Glomerular endothelial cell (primary cell): ENCODE results near the gene AP2B1. TPM values are rescaled to one million over a fixed set of nuclear protein-coding genes. Genes with fewer than 3 reads are reported as not detected.

ENCODE experiments used
- DNase-seq: peaks from one replicate; pipeline ENCODE4 v3.0.0-alpha.2; 2011; ENCODE audit warnings: low read depth, low spot score; ENCODE audit errors: extremely low read depth
- total RNA-seq: library from RNA; depleted of rRNA; stranded (reverse); fragments of >200 nt; gene quantifications from 2 replicates; pipeline ENCODE4 v1.2.3, GENCODE V29; 2015

AP2B1 gene
- total RNA-seq, 1 donor from 2014 or later: 203 TPM

DNA sequence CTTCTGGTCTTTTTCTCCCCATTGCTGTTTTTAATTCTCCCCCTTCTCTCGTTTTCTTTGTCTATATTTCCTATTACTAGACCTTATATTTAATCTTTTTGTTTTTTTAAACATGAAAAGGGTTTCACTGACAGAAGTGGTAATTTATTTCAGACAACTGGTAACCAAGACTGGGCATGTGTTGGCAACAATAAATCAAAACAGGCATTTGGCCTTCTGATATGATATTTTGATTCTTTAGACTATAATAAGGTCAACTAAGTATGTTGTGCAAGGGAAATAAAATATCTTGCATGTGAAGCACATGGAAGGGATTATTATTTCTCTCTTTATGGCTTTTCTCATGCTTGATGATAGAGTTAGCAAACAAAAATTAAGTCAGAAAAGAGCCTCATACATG, 34.6 kb downstream of the AP2B1 start:
- no peak for DNase-seq

DNA sequence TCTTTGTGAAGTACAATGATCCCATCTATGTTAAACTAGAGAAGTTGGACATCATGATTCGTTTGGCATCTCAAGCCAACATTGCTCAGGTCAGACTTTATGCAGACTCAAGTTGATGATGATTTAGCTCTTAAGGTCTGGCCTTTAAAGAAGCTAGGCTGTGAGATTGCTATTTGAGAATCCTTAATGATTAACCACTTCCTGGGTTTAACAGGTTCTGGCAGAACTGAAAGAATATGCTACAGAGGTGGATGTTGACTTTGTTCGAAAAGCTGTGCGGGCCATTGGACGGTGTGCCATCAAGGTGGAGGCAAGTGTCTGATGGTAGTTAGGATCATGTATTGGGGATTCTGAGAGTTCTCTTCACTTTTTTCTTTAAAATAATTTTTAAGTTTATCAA, 40.3 kb downstream of the AP2B1 start:
- DNase-seq: no peak

DNA sequence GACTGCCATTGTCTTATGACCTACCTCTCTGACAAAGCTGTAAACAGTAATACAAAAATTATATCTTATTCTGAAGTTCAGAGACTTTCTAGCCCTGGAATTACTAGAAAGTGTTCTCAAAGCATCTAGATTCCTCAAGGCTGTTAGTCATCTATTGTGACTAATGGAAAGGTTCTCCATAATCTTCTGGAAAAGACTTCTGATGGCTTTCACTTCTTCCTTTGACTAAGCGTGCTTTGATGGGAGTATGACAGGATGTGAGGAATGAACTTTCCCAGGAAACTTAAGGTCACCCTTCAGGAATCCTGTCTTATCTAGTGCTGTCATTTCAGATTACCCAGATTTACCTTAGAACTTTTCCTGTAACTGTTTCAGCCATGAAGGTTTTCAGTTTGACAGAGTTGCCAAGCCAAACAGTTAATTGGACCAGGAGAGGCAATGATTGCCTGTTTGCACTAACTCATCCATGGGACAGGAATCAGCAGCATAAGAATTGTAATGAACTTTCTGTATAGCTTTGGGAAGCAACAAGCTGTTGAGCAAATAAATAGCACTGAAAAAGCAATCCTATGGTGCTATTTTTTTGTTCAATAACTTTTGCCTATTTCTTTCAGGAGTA, 43.5 kb downstream of the AP2B1 start:
- DNase-seq: peak; percentile 68

DNA sequence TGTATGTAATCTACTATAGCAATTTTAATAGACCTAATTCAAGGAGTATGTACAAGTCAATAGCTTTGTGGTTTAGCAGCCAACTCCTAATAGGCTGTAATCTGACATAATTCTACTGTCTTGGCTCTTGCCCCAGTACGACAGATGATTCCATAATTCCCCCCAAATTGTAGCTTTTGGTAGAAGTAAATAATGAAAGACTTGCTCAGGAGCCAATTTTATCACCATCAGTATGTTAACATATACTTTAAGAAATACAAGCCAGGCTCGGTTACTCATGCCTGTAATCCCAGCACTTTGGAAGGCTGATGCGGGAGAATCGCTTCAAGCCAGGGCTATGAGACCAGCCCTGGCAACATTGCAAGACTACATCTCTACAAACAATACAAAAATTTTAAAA, 53.9 kb downstream of the AP2B1 start:
- DNase-seq: no peak

DNA sequence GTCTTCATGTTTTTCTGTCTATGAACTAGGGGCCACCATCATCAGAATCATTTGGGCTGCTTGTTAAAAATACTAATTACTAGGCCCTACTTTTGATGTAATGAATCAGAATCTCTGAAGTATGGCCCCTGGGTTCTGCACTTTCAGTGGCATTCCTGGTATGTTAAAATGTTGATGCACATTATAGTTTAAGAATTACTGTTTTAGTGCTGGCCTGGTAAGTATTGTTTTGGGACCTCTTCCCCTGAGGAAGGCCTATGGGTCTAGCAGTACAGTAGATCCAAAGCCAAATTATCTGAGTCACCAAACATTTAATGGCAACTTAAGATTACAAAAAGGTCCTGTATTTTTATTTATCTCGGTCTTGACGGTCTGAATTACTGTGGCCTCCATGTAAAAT, 58.8 kb downstream of the AP2B1 start:
- DNase-seq: no peak

DNA sequence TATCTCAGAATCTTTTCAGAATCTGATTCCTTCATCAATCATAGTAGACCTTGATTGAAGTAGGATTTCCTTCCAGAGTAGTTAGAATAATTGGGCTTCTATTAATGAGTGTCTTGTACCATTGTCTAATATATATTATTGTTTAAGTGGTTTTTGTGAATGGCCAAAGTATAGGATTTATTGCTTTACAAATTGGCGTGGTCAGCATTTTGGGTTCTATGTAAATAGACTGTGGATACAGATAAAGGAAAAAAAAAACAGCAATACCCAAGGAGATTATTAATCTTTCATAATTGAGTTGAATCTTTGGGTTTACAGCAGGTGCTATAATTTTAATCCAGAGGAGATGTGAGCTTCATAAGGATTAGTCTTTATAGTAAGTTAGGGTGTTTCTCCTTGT, 64.3 kb downstream of the AP2B1 start:
- DNase-seq: no peak

DNA sequence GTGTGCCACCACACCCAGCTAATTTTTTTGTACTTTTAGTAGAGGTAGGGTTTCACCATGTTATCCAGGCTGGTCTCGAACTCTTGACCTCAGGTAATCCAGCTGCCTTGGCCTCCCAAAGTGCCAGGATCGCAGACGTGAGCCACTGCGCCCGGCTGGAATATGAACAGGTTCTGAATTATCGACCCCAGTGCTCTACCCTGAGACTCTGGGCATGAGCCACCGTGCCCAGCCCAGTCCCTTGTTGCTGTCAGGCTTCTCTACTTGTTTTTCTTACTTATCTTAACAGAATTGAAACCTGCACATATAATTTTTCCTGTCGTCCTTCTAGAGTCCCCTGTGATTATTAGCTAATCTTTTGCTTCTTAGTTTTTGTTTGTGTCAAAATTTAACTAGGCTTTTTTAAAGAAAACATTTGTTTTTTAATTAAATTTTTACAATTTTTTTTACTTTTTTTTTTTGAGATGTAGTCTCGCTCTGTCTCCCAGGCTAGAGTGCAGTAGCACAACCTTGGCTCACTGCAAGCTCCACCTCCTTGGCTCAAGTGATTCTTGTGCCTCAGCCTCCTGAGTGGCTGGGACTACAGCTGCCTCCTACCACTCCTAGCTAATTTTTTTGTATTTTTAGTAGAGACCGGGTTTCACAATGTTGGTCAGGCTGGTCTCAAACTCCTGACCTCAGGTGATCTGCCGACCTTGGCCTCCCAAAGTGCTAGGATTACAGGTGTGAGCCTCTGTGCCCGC, 66.7 kb downstream of the AP2B1 start:
- DNase-seq: no peak

DNA sequence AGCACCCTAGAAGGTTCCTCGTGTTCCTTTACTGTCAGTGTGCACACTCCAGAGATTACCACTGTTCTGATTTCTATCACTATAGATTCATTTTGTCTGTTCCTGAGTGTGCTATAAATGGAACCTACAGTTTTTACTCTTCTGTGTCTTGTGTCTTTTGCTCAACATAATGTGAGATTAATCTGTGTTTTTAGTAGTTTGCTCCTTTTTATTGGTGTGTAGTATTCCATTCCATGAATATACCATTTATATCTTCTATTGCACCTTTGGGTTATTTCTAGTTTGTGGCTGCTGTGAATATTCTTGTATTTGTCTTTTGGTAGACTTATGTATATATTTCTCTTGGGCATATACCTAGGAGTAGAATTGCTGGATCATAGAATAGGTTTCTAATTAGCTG, 68.2 kb downstream of the AP2B1 start:
- DNase-seq: no peak

DNA sequence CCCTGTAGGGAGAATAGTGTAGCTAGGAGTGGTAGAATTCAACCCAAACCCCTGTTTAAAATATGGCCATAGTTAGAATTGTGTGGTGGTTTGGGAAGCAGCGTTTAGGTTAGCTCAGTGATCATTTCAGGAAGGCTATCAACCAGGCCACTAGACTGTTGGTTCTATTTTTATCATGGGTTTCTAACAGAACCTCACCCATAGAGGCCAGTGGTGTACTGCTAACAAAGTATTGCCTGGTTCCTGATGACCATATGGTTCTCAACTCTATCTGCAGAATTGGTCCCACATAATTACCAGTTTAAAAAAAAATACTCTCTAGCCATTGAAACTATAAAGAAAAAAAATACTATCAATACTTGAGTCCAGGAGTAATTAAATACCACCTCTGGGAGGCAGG, 73.8 kb downstream of the AP2B1 start:
- DNase-seq: no peak

DNA sequence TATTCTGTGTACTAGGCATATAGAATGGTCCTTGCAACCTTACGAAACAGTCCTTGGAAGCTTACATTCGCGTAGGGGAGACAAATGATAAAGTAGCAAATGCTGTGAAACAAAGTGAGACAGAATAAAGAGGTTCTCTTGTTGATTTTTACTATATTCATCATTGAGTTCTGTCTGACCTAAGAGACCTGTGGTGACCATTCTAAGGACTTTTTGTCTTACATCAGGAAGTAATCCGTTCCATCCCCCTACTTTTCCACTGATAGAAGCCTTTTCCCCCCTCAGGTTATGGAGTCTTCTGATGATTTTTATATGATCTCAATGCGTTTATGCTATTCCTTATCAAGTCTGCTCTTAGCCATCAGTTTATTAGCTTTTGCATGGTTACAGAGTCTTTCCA, 77.6 kb downstream of the AP2B1 start:
- DNase-seq: no peak

DNA sequence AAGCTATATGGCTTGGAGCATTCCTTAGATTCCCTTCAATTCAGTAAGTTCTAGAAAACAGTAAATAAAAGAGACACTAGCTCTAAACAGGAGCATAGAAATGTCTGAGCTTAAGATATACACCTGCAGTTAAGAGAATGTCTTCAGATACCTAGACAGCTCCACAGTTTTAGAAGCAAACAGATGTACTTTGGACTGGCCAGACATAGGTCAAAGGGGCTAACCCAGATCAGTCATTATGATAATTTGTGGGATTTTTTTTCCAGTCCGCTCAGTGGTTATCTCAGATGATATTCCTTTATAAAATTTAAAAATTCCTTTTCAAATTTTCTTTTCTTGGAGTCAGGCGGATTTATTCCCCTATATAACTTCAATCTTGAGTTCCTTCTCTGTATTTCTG, 78.5 kb downstream of the AP2B1 start:
- no peak for DNase-seq

DNA sequence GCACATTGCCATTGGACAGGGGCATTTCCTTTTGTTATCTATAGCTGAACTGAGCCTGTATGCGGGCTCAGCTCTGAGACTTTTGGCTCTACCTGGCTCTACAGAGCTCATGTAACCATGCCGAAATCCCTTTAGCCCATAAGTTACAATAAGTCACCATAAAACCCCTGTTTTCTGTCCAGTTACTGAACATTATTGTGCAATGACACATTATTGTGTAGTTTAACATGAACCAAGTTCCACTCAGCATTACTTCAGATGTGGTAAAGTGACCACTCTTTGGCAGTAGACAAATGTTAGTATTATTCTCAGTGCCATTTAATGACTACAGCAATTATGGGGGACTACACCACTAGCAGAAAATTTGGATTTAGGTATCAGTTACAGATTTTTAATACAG, 78.9 kb downstream of the AP2B1 start:
- DNase-seq: no peak

DNA sequence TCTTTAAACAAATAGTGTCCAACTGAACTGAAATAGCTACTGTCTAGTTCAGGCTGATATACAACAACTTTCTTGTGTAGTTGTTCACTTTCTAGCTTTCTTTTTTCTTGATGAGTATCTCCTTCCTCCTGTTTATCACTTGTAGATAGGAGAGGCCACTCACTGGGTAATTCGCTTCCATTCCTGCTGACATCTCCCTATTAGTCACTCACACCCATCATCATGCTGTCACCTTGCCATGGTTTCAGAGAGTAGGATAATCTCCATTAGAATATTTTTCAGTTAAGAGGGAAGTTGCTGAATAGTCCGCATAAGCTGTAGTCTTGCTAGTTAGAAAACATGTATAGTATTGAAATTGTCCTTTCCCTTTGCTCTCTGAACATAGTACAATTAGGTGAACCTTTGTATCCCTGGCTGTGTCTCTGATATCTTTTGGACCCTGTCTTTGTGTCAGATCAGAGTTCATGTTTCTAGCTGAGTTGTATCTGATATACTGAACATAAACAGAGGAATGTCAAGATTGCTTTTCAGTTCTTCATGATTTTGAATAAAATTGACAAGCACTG, 79.9 kb downstream of the AP2B1 start:
- no peak for DNase-seq

DNA sequence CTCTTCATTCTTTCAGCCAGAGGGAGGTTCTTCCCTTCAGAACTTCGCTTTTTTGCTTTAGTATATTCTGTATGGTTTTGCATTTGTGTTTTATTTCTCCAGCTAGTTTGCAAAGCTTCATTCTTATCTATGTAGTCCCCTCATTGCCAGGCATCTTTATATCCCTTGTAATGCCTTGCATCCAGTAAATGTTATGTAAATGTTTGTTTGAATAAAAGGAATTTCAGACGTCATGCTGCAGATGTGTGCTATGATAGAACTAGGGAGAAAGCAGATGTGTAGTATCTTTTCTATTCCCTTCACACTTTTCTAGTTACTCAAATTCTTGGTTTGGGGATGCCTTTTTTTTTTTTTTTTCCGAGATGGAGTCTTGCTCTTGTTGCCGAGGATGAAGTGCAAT, 81.7 kb downstream of the AP2B1 start:
- no peak for DNase-seq

DNA sequence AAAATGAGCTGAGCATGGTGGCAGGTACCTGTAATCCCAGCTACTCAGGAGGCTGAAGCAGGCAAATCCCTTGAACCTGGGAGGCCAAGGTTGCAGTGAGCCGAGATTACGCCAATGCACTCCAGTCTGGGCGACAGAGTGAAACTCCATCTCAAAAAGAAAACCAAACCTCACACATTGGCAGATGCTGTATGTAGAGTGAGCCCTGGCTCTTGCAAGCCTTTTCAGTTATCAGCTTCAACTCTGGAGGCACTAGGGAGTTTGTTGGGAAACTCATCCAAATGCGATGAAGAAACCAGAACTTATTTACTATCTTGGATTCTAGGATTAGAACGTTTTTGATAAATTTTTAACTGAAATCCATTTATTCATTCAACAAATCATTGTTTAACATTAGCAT, 87.4 kb downstream of the AP2B1 start:
- DNase-seq: no peak

DNA sequence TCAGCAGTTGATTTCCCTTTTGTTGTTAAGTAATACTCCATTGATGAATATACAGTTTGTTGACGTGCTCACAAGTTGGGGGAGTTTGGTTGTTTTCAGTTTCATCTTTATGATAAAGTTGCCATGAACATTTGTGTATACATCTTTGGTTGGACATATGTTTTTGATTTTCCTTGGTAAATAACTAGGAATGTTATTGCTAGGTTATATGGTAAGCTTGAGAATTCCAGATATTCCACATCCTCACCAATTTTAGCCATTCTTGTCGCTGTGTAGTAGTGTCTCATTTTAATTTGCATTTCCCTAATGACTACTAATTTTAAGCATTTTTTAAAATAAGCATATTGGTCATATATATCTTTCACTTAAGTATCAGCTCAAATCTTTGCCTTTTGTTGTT, 89.3 kb downstream of the AP2B1 start:
- no peak for DNase-seq

DNA sequence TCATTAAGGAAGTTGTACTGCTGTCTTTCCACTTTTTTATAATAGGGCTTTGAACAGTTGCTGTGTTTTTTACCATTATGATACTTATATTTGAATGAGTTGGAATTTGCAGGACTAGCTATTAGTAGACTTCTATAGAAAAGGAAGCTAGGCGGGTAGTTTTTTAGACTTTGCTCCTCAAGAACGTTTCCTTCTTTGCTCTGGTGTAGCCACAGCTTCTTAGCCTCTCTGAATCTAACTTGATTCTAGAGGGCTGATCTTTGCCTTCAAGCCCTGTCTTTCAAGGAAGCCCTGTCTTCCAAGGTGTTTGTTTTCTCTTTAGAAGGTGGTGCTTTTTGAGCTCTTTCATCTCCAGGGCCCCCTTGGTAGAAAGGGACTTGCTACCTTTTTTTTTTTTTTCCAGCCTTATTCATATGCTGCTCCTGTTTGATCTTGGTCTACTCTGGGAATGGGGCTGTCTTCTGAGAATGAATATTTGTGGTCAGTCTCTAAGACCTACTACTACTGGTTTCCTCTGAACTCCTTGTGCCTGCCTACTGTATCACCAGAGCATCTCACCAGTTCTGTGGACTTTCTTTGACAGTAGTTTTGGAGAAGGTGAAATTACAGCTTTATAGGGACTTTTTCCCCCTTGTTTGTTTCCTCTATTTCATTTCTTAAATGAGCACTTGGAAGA, 92.0 kb downstream of the AP2B1 start:
- no peak for DNase-seq

DNA sequence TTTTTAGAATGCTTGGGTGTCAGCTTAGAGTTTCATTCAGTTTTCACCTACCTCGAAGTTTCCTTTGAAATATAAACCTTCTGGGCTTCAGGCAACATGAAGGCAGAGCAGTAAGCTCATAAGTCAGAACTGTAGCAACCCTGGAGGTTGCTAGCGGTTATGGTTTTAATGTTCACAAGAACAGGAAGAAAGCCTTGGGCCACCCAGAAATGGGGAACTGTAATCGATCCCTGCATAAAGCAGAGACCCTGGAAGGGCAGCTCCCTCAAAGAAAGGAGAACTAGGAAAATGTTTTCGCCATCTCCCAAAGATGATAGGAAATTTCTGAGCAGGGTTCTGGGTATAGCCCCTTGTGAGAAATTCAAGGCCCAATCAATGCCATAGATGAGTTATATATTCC, 96.5 kb downstream of the AP2B1 start:
- DNase-seq: no peak

DNA sequence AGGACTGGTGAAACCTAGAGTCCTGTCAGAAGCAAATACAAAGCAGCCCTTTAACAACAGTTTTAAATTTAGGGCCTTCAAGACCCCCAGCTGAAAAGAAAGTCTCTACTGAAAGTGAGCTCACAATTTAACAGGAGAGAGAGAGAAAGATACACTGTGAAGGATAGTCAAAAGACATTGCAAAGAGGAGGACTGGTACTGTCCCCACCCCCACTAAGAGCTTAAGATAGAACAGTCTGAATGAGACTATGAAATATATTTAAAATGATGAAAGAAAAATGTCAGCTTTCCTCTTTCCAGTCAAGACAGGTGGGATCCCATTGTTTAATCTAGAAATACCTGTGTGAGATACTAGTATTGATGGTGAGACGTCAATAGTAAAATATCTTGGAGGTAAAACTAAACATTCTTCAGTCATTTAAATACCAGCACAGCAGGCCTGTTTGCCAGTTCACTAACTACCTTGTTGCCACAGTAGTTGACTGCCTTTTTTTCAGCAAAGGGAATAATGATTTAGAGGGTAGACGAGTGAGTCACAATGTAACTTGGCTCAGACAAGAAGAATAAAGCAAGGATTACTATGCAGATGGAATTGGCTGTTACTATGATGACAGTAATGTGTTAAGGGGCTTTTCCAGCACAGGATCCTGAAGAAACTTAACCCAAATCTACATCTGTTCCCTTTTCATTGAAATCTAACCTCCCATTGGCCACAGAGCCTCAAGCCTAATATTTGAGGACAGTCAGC, 97.1 kb downstream of the AP2B1 start:
- no peak for DNase-seq

DNA sequence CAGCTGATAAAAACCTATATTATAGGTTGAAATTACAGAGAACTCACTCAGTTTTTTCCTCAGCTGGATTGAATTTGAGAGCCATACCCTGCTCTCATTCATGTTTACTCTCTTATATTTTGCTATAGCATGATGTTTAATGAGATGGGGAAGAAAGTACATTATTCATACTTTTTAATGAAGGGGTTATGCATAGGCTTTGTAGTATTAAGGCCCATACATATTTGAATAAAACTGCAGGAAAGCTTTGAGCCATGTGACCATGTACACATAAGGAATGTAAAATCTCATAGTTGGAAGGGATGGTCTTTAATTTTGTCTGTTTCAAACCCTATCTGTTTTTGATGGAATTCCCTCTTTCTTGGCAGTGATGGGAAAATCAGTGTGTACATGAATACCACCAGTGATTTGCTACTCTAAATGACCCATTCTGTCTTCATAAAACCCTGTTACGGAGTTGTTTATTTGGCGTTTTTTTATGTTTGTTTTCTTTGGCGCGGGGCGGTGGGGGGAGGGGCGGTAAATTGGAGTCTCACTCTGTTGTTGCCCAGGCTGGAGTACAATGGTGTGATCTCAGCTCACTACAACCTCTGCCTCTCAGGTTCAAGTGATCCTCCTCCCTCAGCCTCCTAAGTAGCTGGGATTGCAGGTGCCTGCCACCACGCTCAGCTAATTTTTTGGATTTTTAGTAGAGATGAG, 105.5 kb downstream of the AP2B1 start:
- no peak for DNase-seq

DNA sequence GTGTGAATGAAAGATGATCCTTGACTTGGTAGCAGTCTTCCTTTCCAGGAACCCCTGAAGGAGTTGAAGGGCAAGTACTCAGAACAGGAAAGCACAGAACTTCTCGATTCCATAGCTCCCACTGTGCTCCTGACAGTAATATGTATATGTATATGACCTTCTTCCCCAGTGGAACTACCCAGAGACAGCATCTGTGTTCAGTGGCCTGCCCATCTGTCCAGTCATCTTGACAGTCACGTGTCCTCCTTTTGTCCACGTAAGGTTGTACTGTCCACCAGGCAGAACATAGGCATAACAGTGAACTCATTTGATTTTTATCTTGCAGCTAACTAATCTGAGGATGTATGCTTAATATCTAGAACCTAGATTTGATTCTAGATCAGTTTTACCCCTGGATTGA, 106.5 kb downstream of the AP2B1 start:
- DNase-seq: no peak
